LNCaP clone FGC (cell line): ENCODE data around the gene CEP85L.

ENCODE experiments used
- DNase-seq: peaks from one replicate; pipeline ENCODE4 v3.0.0-alpha.2; 2011; ENCODE audit warnings: low read depth
- H3K4me3 ChIP-seq: 2 replicates; pipeline ENCODE4 v1.5.1; 2011; ENCODE audit warnings: mild to moderate bottlenecking, low read depth, low read length, control low read depth
- TF ChIP-seq, protein P1 (sequence below): IDR thresholded peaks from 2 replicates; pipeline ENCODE4 v1.5.1; 2012; ENCODE audit warnings: mild to moderate bottlenecking; ENCODE audit not compliant: control insufficient read depth, insufficient read depth; ENCODE audit errors: extremely low read depth

CEP85L gene

DNA sequence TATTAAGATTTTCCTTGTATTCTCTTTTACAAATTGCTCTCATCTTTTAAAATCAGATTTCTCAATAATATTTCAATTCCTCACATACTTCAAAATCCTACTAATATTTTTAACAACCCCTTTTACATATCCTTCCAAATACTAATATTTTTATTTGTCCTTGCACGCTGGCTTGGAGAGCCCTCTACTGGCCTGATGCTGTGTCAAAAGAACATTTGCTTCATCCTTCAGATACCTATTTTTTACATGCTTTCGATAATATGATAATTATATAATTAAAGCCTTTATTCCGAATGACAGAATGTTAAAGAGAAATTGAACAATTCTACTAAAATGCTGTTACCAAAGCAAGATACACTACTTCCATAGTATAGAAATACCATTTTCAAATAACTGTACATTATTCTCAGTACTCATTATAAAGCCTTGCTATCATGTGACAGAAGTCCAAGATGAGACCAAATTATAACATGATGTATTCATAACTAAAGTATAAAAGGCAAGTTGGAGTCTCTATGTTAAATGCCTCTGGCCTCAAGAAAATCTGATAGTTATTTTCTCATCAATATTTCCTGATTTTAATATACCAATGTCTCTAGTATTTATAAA is 142.3 kb downstream of the CEP85L start:
- TF ChIP-seq, protein P1, sequence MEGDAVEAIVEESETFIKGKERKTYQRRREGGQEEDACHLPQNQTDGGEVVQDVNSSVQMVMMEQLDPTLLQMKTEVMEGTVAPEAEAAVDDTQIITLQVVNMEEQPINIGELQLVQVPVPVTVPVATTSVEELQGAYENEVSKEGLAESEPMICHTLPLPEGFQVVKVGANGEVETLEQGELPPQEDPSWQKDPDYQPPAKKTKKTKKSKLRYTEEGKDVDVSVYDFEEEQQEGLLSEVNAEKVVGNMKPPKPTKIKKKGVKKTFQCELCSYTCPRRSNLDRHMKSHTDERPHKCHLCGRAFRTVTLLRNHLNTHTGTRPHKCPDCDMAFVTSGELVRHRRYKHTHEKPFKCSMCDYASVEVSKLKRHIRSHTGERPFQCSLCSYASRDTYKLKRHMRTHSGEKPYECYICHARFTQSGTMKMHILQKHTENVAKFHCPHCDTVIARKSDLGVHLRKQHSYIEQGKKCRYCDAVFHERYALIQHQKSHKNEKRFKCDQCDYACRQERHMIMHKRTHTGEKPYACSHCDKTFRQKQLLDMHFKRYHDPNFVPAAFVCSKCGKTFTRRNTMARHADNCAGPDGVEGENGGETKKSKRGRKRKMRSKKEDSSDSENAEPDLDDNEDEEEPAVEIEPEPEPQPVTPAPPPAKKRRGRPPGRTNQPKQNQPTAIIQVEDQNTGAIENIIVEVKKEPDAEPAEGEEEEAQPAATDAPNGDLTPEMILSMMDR = peak; percentile 78
- no peak overlapping the region for H3K4me3 ChIP-seq
- no peak for DNase-seq

DNA sequence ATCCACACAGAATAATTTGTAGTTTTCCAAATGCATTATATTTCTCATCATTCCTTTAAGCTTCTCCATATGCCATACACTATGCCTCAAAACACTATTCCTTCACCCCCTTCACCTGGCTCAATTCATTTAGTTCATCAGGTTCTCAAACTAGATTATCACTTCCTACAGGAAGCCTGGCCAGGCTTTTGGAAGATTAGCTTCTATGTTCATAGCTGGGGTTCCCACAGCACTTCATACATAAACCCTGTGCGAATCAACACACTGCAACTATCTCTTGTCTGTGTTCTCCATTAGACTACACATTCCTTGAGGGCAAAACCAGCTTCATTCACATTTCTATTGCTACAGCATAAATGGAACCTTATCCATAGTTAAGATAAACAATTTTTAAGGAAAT is 143.8 kb downstream of the CEP85L start:
- H3K4me3 ChIP-seq = no peak overlapping the region
- TF ChIP-seq, protein P1 = no peak
- DNase-seq = no peak

DNA sequence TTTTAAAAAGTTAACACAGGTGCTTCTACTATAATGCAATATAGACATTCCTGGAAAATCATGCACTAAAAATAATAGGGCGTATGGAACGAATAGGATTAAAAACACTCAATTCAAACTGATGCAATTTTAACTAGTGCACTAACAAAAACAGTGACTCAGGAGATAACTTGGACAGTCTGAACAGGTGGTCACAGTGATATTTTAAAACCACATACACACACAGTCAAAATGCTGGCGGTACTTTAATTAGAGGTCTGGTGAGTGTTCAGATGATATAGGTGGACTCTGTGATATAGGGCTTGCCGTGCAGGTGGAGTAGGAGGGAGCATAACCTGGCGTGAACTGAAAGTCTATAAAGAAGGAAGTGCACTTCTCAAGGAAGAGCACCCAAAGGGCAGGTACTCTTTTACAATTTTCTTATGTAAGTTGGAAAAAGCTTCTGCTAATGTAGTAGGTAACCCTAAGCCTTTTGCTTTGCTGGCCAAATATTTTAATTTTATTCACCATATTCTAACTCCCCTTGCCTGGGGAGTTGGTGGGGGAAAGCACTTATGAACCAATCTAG is 145.2 kb downstream of the CEP85L start:
- TF ChIP-seq, protein P1 = no peak
- H3K4me3 ChIP-seq = no peak overlapping the region
- no peak for DNase-seq

DNA sequence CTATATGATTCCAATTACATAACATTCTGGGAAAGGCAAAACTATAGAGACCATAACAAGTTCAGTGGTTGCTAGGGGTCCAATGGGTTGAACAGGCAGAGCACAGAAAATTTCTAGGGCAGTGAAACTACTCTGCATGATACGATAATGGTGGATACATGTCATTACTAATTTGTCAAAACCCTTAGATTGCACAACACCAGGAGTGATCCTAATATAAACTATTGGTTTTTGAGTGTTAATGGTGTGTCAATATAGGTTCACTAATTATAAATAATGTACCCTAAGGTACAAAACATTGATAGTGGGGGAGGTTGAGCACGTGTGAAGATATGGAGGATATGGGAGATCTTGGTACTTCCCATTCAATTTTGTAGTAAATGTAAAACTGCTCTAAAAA is 145.7 kb downstream of the CEP85L start:
- TF ChIP-seq, protein P1 = no peak
- no peak overlapping the region for H3K4me3 ChIP-seq

DNA sequence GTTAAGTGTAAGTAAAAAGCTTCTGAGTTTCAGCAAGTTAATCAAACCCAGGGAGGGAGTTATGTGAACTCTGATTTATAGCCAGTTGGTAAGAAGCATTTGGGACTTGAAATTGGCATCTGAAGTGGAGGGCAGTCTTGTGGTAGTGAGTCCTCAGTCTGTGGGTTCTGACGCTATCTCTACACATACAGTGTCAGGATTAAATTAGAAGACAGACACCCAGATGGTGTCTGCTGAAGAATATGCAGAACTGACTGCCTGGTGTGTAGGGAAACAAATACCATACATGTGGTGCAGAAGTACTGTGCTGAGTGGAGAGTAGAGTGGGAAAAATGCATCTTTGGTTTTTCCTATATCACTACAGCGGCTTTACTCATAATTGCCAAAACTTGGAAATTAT is 146.8 kb downstream of the CEP85L start:
- TF ChIP-seq, protein P1 = no peak
- H3K4me3 ChIP-seq = no peak overlapping the region
- no peak for DNase-seq

More for the DNA sequence above, 145.7 kb downstream of the CEP85L start:
- no peak for DNase-seq

DNA sequence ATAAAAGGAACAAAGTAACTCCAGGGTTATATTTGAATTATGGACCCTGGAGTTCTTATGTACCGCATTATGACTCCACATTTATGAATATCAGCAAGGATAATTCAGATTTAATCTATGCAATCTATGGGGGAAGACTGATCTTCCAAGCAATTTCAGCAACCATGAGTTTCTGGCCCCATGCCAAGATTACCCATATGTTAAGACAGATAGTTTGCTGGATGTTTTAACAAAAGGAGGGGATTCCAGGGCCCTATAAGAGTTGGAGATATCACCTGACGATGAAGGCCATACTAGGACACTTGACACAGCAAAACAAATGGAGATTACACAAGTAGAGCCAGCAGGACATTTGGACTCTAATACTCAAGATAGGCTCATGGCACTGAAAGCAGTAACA is 149.2 kb downstream of the CEP85L start:
- TF ChIP-seq, protein P1 = no peak
- no peak overlapping the region for H3K4me3 ChIP-seq
- no peak for DNase-seq

DNA sequence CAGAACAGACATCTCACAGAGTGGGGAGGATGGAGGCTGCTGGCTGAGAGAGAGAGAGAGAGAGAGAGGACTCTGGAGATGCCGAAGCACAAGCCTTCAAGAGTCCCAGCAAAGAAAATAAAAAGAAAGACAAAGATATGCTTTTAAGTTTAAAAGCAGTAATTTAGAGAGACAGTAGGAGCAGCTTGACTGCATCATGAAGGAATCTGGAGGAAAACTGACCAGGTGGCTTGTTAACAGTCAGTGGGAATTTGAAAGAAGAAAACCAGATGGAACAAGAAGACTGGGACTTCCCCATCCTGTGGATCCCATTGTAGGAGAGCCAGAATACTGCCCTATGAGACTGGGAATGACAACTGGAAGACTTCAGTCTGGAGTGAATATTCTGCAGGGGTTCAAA is 149.6 kb downstream of the CEP85L start:
- no peak overlapping the region for H3K4me3 ChIP-seq
- TF ChIP-seq, protein P1 = no peak
- no peak for DNase-seq
